HG02610 (cell line): ENCODE measurements around the gene ESPNL.

Experiments
- ATAC-seq: cut with Tn5 transposase; IDR thresholded peaks from one replicate; pipeline ENCODE4 v1.9.1; 2021; ENCODE audit warnings: mild to moderate bottlenecking, moderate library complexity; ENCODE audit not compliant: unreplicated experiment

Gene ESPNL

GRCh38 chr2:238069877-238070276 is 30.3 kb upstream of the ESPNL start:
- no peak for ATAC-seq

DNA sequence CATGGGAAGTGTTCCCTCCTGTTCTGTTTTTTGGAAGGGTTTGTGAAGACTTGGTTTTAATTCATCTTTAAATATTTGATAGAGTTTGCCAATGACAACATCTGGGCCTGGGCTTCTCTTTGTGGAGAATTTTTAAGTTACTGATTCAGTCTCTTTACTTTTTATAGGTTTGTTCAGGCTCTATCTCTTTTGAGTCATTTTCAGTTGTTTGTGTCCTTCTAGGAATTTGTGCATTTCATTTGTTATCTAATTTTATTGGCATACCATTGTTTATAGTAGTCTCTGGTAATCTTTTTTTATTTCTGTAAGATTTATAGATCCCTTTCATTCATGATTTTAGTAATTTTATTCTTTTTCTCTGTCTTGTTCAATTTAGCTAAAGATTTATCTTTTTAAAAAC is 24.7 kb upstream of the ESPNL start:
- no peak for ATAC-seq

GRCh38 chr2:238077292-238077691 is 22.8 kb upstream of the ESPNL start:
- no peak for ATAC-seq

DNA sequence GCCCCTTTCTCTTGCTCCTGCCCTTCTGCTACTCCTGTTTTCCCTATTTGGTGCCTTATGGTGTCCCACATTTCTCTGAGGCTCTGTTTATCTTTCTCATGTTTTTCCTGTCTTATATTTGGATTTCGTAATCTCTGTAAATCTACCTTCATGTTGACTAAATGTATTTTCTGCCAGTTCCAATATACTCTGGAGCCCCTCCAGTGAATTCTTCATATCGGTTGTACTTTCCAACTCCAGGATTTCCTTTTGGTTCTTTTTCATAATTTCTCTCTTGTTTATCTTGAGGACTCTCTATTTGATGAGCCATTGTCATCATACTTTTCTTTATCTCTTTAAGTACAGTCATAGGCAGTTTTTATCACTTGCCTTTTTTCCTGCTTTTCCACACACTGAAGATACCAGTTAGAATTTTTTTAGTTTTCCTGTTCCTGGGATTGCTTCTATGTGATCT is 20.2 kb upstream of the ESPNL start:
- ATAC-seq, result no peak

DNA sequence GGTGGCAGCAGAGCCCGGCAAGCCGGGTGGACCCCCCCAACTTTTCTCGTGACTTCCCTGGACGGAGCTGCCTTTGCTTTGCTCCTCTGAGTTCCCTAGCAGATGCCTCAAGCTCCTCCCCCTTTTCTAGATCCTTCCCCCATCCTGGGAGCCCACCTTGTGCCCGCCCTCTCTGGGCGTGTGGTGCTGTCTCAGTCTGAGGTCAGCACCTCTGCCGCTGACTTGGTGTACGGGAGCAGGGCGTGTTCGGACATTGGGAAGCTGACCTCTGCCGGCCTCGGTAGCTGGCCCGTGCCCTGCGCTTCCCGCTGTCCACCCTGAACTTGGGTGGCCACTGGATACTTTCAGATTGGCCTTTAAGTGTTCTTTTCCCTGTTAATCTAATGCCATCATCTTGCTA is 19.6 kb upstream of the ESPNL start:
- ATAC-seq, result no peak

- no peak for ATAC-seq
Measured at GRCh38 chr2:238081150-238081549, 19.0 kb upstream of the ESPNL start.

DNA sequence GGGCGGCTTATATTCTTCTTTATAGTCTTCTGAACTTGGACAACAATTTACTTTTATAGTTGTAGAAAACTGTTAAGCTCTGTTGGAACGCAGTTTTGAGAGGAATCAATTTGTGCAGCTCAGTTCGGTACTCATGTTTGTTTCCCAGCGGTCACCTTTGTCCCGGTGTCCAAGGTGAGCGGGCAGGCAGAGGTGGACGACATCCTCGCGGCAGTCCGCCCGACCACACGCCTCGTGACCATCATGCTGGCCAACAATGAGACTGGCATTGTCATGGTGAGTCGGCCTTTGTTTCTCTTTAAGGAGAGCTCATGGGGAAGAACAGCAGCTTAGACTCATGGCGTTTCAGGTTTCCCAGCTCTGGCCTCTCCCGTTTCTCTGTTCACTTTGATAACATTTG is 18.6 kb upstream of the ESPNL start:
- no peak for ATAC-seq

- no peak for ATAC-seq
Measured at GRCh38 chr2:238082151-238082550, 18.0 kb upstream of the ESPNL start.

DNA sequence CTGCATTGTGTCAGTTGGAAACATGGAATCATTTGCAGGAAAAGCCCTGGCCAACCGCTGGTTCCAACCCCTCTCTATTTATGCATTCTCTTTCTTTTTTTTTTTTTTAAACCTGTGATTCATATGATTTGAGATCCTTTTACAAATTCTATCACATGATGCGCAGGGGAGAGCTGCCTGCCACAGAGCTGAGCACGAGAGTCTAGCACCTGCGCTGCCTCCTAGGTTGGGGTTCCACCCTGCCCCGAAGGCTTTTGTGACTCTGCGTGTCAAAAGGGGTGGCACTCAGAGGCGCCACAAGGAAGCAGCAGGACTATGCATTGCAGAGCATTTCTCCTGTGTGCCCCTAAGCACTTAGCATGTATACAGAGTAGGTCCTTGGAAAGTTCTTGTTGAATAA is 17.3 kb upstream of the ESPNL start:
- ATAC-seq, result no peak

DNA sequence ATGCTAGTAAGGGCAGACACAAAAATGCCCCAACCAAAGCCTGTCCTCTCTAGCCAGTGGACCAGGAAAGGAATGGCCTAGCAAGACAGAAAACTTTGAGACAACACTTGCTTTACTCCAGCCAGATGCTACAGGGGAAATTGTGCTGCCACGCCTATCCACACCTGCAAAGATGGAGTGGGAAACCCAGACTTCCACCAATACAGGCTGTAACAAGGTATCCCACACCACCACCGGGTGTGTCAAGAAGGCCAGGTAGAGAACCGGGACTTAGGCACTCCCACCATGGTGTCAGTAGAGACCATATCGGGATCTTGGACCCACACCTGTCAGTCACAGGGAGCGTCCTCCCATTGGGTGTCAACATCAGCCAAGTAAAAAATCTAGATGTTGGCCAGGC is 16.2 kb upstream of the ESPNL start:
- ATAC-seq, result no peak

DNA sequence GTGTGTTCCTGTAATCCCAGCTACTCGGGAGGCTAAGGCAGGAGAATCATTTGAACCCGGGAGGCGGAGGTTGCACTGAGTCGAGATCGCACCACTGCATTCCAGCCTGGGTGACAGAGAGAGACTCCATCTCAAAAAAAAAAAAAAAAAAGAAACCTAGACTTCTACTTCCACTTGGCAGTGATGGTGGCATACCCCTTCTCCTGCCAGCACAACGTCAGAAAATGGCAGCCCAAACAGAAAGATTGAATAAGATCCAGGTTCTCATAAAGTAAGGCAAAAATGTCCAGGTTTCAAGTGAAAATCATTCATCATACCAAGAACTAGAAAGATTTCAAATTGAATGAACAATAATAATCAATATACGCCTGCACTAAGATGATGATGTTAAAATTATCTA is 15.4 kb upstream of the ESPNL start:
- no peak for ATAC-seq

GRCh38 chr2:238085899-238086298 is 14.2 kb upstream of the ESPNL start:
- no peak for ATAC-seq

DNA sequence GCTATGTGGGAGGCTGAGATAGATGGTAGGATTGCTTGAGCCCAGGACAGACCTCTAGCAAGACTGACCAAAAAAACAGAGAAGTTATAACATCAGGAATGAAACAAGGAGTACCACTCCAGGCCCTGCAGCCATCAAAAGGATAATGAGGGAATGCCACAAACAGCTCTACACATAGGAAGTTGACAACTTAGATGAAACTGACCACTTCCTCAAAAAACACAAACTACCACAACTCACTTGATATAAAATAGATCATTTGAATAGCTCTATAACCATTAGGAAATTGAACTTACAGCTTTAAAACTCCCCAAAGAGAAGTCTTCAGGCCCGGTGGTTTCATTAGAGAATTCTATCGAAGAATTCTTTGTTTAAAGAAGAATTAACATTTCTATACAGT is 12.9 kb upstream of the ESPNL start:
- ATAC-seq, result no peak

GRCh38 chr2:238090887-238091286 is 9.3 kb upstream of the ESPNL start:
- ATAC-seq, result no peak

GRCh38 chr2:238091436-238092060 is 8.6 kb upstream of the ESPNL start:
- no peak for ATAC-seq

- ATAC-seq, result no peak
Measured at GRCh38 chr2:238092486-238093035, 7.6 kb upstream of the ESPNL start.

GRCh38 chr2:238093181-238094140 is 6.7 kb upstream of the ESPNL start:
- ATAC-seq, result no peak

DNA sequence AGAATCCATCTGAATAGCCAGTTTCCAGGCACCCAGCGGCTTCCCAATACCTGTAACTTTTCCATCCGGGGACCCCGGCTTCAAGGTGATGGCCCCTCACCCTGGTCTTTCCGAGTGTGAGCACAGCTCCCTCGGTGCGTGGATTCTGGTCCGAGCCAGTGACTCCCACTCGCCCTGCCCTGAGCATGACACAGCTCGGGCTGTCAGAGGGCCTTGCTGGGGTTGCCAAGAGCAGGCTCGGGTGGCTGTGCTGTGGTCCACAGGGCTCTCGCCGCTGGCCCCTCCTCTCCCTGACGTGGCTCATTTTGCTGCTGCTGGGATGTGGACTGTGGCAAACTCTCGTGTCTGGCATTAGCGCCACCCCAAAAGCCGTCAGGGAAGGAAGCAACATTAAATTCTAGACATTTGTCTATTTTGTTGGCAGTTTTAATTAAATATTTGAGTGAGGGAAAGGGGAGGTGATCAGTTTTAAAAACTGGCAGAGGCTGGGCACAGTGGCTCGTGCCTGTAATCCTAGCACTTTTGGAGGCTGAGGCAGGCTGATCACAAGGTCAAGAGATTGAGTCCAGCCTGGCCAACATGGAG is 5.6 kb upstream of the ESPNL start:
- ATAC-seq, result no peak

- ATAC-seq, result no peak
Measured at GRCh38 chr2:238095143-238095542, 5.0 kb upstream of the ESPNL start.

DNA sequence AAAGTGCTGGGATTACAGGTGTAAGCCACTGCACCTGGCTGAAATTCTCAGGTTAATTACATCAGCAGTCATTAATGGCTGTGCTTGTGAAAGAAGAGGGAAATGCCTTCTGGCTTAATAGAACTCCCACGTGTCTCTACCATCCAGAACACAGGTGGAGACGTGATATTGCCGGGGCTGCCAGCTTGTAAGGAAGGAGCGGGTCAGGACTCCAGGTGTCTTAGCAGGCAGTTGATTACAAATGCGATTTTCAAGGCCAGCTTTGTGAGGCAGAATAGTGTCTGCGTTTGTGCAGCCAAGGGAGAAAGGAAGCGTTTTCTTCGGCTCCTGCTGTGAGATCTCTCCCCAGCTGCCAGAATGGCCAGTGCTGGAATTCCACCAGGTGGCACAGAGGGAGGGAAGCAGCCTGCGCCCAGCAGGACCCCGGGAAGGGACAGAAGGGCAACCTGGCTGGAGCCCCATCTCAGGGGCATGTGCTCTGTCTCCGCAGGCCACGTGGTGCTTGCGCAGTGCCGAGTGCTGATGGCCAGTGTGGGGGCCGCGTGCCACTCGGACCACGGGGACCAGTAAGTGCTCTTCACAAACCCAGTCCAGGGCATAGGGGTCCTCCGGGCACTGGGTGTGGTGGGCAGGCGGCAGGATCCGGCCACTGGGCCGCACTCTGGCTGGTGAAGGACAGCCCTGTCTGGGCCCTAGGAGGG is 3.7 kb upstream of the ESPNL start:
- ATAC-seq, result no peak
